ENCODE measurements around the gene VPS52.
A peak's percentile ranks its signal among the peaks of the same experiment; 100 is the strongest.

- TF ChIP-seq MYNN (tag by site-specific recombination; IDR thresholded peaks at IDR 0.05; ENCODE audit: borderline replicate concordance) (no peak), CTCF (tag by site-specific recombination; IDR thresholded peaks at IDR 0.05) (no peak; the same call in 1 of the 2 replicates), ZNF292 (tag by site-specific recombination; IDR thresholded peaks at IDR 0.05; ENCODE audit: borderline replicate concordance, low read depth) (no peak), REST (tag by site-specific recombination; IDR thresholded peaks at IDR 0.05) (peak; percentile 51; the same call in 1 of the 2 replicates), ZNF670 (tag by site-specific recombination; IDR thresholded peaks at IDR 0.05; ENCODE audit: low read depth) (no peak), ZSCAN18 (tag by site-specific recombination; IDR thresholded peaks at IDR 0.05) (no peak), SP7 (tag by site-specific recombination; IDR thresholded peaks at IDR 0.05) (peak; percentile 66; the same call in 1 of the 2 replicates), IKZF3 (tag by site-specific recombination; IDR thresholded peaks at IDR 0.05) (peak; percentile 49), ZBTB11 (tag by site-specific recombination; conservative IDR thresholded peaks at IDR 0.05; ENCODE audit: low read depth) (peak; percentile 78)
Measured at GRCh38 chr6:33208091-33208967, 63.3 kb downstream of the VPS52 start, which contains the start of gene RING1.
